Testis (tissue), 2 donors: ENCODE results near the gene STARD13.

Experiments used
- CTCF ChIP-seq, 3 experiments: fragments of 450-650 bp in 2 of 3; fragments of 200-600 bp in 1 of 3; sonication (generic) in 1 of 3; IDR thresholded peaks; one replicate each; pipeline ENCODE4 v1.5.1; 2016 to 2019; ENCODE audit warnings: antibody characterized with exemption in 3 of 3, mild to moderate bottlenecking in 2 of 3, moderate library complexity in 1 of 3
- POLR2A ChIP-seq: fragments of 450-650 bp; IDR thresholded peaks from one replicate; pipeline ENCODE4 v1.6.1; 2017; ENCODE audit warnings: antibody characterized with exemption, mild to moderate bottlenecking, moderate library complexity

- TF ChIP-seq CTCF (IDR thresholded peaks at IDR 0.05): no peak
- TF ChIP-seq POLR2A: no peak
Observed at GRCh38 chr13:33299626-33300025, 14.1 kb upstream of the STARD13 start.
